HepG2 (cell line): ENCODE data around the gene EPB41L2. TPM values are rescaled to one million over a fixed set of nuclear protein-coding genes. Genes with fewer than 3 reads are reported as not detected.

Experiments used
- GABPB1 ChIP-seq: IDR thresholded peaks from 2 replicates; pipeline ENCODE4 v1.6.1; 2016; ENCODE audit warnings: mild to moderate bottlenecking, missing genetic modification reagents, moderate library complexity, missing compliant biosample characterization
- HNF4A ChIP-seq: sonication (generic); formaldehyde crosslinking; IDR thresholded peaks from 2 replicates; pipeline ENCODE4 v1.4.0; 2020; ENCODE audit warnings: missing genetic modification reagents
- HOXA3 ChIP-seq: sonication (generic); formaldehyde crosslinking; IDR thresholded peaks from 2 replicates; pipeline ENCODE4 v1.5.0; 2020; ENCODE audit warnings: missing genetic modification reagents
- MAF1 ChIP-seq: sonication (generic); formaldehyde crosslinking; IDR thresholded peaks from 2 replicates; pipeline ENCODE4 v1.5.0; 2020; ENCODE audit warnings: missing genetic modification reagents, borderline replicate concordance
- MAZ ChIP-seq, 2 experiments: sonication (generic) in 1 of 2; formaldehyde crosslinking in 1 of 2; IDR thresholded peaks; 2 replicates each; pipeline versions ENCODE4 v1.5.0 to v1.6.1; 2012 to 2020; ENCODE audit warnings: low read depth in 2 of 2, mild to moderate bottlenecking in 2 of 2, borderline replicate concordance in 1 of 2, improper control_type of control experiment in 1 of 2, low read length in 1 of 2, missing genetic modification reagents in 1 of 2, moderate library complexity in 1 of 2
- MED13 ChIP-seq: sonication (generic); formaldehyde crosslinking; IDR thresholded peaks from 2 replicates; pipeline ENCODE4 v1.5.0; 2020; ENCODE audit warnings: missing genetic modification reagents
- SIX1 ChIP-seq: sonication (generic); formaldehyde crosslinking; IDR thresholded peaks from 2 replicates; pipeline ENCODE4 v1.4.0; 2020; ENCODE audit warnings: missing genetic modification reagents, borderline replicate concordance
- SRSF9 ChIP-seq: fragments of 200-400 bp; formaldehyde crosslinking; IDR thresholded peaks from 2 replicates; pipeline ENCODE4 v1.6.1; 2018; ENCODE audit warnings: borderline replicate concordance, mild to moderate bottlenecking, low read depth, low read length; ENCODE audit not compliant: insufficient read depth, poor library complexity, severe bottlenecking
- TOE1 ChIP-seq: sonication (generic); formaldehyde crosslinking; IDR thresholded peaks from 2 replicates; pipeline ENCODE4 v1.4.0; 2020; ENCODE audit warnings: mild to moderate bottlenecking, missing genetic modification reagents
- ZNF207 ChIP-seq: fragments of 450-650 bp; IDR thresholded peaks from 2 replicates; pipeline ENCODE4 v1.6.1; 2016; ENCODE audit warnings: antibody characterized with exemption, borderline replicate concordance
- ZNF343 ChIP-seq: sonication (generic); formaldehyde crosslinking; IDR thresholded peaks from 2 replicates; pipeline ENCODE4 v1.4.0; 2020; ENCODE audit warnings: mild to moderate bottlenecking, missing genetic modification reagents
- polyA plus RNA-seq, 8 experiments: library from polyadenylated mRNA; depleted of rRNA in 3 of 8; stranded (reverse) in 7 of 8; unstranded in 1 of 8; fragments of >200 nt; fragmentation: Illumina TruSeq in 4 of 8; extraction: Trizol in 4 of 8; gene quantifications; 2 replicates each; pipeline versions ENCODE4 v1.2.1 to v1.2.3, GENCODE V29; 2011 to 2016; ENCODE audit warnings: low read depth in 4 of 8, missing spikeins in 1 of 8, mixed read lengths in 1 of 8; ENCODE audit not compliant: insufficient read depth in 1 of 8
- total RNA-seq, 5 experiments: library from RNA; depleted of rRNA; stranded (reverse); fragments of >200 nt; fragmentation: Illumina TruSeq; extraction: Trizol; gene quantifications; 2 replicates each; pipeline ENCODE4 v1.2.3, GENCODE V29; 2016; ENCODE audit warnings: low read depth in 1 of 5
- TF ChIP-seq, protein P1 (sequence below): fragments of 450-650 bp; IDR thresholded peaks from 2 replicates; pipeline ENCODE4 v1.6.1; 2017; ENCODE audit warnings: mild to moderate bottlenecking
- TF ChIP-seq, protein P2 (sequence below): sonication (generic); formaldehyde crosslinking; IDR thresholded peaks from 2 replicates; pipeline ENCODE4 v1.4.0; 2020; ENCODE audit warnings: missing genetic modification reagents, borderline replicate concordance
- TF ChIP-seq, protein P3 (sequence below): sonication (generic); formaldehyde crosslinking; IDR thresholded peaks from 2 replicates; pipeline ENCODE4 v1.9.0; 2022; ENCODE audit warnings: low read depth, missing genetic modification reagents
- TF ChIP-seq, protein P4 (sequence below): sonication (generic); formaldehyde crosslinking; IDR thresholded peaks from 2 replicates; pipeline ENCODE4 v1.4.0; 2020; ENCODE audit warnings: missing genetic modification reagents, borderline replicate concordance

EPB41L2 gene
- total and polyA plus RNA-seq, 2 of the 13 experiments (the other 11 are each of a cell fraction or from before 2014, with no cell fraction given), result 41.7 to 56.4 TPM

DNA sequence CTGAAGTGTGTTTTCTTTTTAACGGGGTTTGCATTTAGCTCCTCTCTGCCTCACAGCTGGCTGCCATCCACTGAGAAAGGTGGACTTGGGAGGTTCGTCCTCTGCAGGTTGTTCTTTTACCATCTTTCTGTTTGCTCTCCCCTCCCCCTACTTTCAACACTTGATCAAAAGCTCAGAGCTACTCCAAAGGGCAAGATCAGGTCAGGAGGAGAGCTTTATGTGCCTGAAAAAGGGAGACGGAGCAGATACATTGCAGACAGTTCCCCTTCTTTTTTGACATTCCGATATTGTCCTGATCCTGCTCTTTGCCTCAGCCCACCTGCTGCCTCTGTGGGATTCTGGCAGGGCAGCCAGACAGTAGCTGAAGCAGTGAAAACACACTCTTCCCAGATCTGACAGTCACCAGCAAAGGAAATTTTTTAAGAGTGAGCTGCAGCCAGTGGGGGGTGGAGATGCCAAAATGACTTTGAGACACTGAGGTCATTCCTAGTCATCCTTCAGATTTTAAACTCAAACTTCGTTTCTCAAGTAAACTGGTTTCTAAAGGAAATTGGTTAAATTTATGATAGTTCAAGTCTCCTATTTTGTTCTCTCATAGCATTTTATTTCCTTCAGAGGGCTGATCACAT is 209.4 kb downstream of the EPB41L2 start (continued):
- TF ChIP-seq, protein P1, sequence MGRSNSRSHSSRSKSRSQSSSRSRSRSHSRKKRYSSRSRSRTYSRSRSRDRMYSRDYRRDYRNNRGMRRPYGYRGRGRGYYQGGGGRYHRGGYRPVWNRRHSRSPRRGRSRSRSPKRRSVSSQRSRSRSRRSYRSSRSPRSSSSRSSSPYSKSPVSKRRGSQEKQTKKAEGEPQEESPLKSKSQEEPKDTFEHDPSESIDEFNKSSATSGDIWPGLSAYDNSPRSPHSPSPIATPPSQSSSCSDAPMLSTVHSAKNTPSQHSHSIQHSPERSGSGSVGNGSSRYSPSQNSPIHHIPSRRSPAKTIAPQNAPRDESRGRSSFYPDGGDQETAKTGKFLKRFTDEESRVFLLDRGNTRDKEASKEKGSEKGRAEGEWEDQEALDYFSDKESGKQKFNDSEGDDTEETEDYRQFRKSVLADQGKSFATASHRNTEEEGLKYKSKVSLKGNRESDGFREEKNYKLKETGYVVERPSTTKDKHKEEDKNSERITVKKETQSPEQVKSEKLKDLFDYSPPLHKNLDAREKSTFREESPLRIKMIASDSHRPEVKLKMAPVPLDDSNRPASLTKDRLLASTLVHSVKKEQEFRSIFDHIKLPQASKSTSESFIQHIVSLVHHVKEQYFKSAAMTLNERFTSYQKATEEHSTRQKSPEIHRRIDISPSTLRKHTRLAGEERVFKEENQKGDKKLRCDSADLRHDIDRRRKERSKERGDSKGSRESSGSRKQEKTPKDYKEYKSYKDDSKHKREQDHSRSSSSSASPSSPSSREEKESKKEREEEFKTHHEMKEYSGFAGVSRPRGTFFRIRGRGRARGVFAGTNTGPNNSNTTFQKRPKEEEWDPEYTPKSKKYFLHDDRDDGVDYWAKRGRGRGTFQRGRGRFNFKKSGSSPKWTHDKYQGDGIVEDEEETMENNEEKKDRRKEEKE, result no peak
- TF ChIP-seq ZNF207 (no peak), SIX1 (CRISPR knock-in tag) (no peak), MAZ (IDR thresholded peaks at IDR 0.05; ENCODE audit: borderline replicate concordance, low read depth, low read length) (no peak), MAZ (CRISPR knock-in tag; IDR thresholded peaks at IDR 0.05; ENCODE audit: low read depth) (peak; percentile 17; the same call in 1 of the 2 replicates), SRSF9 (no peak), MED13 (no peak; the same call in 1 of the 2 replicates), ZNF343 (CRISPR knock-in tag) (no peak), TOE1 (CRISPR knock-in tag) (peak; percentile 56; the same call in 1 of the 2 replicates), HOXA3 (peak; percentile 39; the same call in 1 of the 2 replicates), GABPB1 (CRISPR knock-in tag) (no peak), HNF4A (CRISPR knock-in tag) (peak; percentile 93), MAF1 (no peak)
- TF ChIP-seq, protein P2, sequence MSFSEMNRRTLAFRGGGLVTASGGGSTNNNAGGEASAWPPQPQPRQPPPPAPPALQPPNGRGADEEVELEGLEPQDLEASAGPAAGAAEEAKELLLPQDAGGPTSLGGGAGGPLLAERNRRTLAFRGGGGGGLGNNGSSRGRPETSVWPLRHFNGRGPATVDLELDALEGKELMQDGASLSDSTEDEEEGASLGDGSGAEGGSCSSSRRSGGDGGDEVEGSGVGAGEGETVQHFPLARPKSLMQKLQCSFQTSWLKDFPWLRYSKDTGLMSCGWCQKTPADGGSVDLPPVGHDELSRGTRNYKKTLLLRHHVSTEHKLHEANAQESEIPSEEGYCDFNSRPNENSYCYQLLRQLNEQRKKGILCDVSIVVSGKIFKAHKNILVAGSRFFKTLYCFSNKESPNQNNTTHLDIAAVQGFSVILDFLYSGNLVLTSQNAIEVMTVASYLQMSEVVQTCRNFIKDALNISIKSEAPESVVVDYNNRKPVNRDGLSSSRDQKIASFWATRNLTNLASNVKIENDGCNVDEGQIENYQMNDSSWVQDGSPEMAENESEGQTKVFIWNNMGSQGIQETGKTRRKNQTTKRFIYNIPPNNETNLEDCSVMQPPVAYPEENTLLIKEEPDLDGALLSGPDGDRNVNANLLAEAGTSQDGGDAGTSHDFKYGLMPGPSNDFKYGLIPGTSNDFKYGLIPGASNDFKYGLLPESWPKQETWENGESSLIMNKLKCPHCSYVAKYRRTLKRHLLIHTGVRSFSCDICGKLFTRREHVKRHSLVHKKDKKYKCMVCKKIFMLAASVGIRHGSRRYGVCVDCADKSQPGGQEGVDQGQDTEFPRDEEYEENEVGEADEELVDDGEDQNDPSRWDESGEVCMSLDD (CRISPR knock-in tag), result no peak
- TF ChIP-seq, protein P3, sequence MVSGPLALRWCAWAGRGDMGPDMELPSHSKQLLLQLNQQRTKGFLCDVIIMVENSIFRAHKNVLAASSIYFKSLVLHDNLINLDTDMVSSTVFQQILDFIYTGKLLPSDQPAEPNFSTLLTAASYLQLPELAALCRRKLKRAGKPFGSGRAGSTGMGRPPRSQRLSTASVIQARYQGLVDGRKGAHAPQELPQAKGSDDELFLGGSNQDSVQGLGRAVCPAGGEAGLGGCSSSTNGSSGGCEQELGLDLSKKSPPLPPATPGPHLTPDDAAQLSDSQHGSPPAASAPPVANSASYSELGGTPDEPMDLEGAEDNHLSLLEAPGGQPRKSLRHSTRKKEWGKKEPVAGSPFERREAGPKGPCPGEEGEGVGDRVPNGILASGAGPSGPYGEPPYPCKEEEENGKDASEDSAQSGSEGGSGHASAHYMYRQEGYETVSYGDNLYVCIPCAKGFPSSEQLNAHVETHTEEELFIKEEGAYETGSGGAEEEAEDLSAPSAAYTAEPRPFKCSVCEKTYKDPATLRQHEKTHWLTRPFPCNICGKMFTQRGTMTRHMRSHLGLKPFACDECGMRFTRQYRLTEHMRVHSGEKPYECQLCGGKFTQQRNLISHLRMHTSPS, result no peak
- TF ChIP-seq, protein P4, sequence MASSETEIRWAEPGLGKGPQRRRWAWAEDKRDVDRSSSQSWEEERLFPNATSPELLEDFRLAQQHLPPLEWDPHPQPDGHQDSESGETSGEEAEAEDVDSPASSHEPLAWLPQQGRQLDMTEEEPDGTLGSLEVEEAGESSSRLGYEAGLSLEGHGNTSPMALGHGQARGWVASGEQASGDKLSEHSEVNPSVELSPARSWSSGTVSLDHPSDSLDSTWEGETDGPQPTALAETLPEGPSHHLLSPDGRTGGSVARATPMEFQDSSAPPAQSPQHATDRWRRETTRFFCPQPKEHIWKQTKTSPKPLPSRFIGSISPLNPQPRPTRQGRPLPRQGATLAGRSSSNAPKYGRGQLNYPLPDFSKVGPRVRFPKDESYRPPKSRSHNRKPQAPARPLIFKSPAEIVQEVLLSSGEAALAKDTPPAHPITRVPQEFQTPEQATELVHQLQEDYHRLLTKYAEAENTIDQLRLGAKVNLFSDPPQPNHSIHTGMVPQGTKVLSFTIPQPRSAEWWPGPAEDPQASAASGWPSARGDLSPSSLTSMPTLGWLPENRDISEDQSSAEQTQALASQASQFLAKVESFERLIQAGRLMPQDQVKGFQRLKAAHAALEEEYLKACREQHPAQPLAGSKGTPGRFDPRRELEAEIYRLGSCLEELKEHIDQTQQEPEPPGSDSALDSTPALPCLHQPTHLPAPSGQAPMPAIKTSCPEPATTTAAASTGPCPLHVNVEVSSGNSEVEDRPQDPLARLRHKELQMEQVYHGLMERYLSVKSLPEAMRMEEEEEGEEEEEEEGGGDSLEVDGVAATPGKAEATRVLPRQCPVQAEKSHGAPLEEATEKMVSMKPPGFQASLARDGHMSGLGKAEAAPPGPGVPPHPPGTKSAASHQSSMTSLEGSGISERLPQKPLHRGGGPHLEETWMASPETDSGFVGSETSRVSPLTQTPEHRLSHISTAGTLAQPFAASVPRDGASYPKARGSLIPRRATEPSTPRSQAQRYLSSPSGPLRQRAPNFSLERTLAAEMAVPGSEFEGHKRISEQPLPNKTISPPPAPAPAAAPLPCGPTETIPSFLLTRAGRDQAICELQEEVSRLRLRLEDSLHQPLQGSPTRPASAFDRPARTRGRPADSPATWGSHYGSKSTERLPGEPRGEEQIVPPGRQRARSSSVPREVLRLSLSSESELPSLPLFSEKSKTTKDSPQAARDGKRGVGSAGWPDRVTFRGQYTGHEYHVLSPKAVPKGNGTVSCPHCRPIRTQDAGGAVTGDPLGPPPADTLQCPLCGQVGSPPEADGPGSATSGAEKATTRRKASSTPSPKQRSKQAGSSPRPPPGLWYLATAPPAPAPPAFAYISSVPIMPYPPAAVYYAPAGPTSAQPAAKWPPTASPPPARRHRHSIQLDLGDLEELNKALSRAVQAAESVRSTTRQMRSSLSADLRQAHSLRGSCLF (CRISPR knock-in tag), result no peak
